ENCODE results near the gene ARRDC4. TPM values are rescaled to one million over a fixed set of nuclear protein-coding genes. Genes with fewer than 3 reads are reported as not detected.

ARRDC4 gene
- total and polyA plus RNA-seq, 2 of the 4 experiments (the other 2 are of a cell fraction): 5.3 to 9.1 TPM

- Histone ChIP-seq H2AK5ac (ENCODE audit: low read depth, low read length) (no peak overlapping the region), H3K9me3 (ENCODE audit: control insufficient read depth, insufficient read depth, low read length) (no peaks in the 10 kb centered on the region), H3K27ac (ENCODE audit: insufficient read depth, low read length) (no peak overlapping the region), H2AFZ (replicated peaks; ENCODE audit: low read length, poor library complexity) (no peak overlapping the region), H4K20me1 (ENCODE audit: insufficient read depth, low read length) (no peaks in the 10 kb centered on the region), H3K4me3 (ENCODE audit: insufficient read depth, low read depth, low read length) (no peak overlapping the region), H3K36me3 (ENCODE audit: control insufficient read depth, insufficient read depth, low read length) (no peaks in the 10 kb centered on the region), H2BK120ac (ENCODE audit: low read depth, low read length) (no peak overlapping the region), H2BK15ac (ENCODE audit: low read depth, low read length) (no peak overlapping the region), H3K4me2 (ENCODE audit: low read depth, low read length) (no peak overlapping the region), H3K4ac (ENCODE audit: low read depth, low read length) (no peak overlapping the region), H3K4me1 (ENCODE audit: control insufficient read depth, insufficient read depth, low read length) (no peaks in the 10 kb centered on the region), H3K18ac (ENCODE audit: low read depth, low read length) (no peak overlapping the region), H4K91ac (ENCODE audit: insufficient read depth, low read depth, low read length) (no peak overlapping the region), H3K27me3 (ENCODE audit: control insufficient read depth, insufficient read depth, low read length) (no peaks in the 10 kb centered on the region), H3K9ac (ENCODE audit: low read depth, low read length) (no peak overlapping the region), H2BK20ac (ENCODE audit: low read depth, low read length) (no peak overlapping the region), H3K23ac (ENCODE audit: low read depth, low read length) (no peak overlapping the region), H3K79me1 (ENCODE audit: low read depth in 1 of 2, low read length in 2 of 2) (no peaks in the 10 kb centered on the region), H3K56ac (ENCODE audit: extremely low read depth, insufficient read depth, low read length) (no peak overlapping the region), H2BK5ac (ENCODE audit: low read depth, low read length, poor library complexity, severe bottlenecking) (no peak overlapping the region), H3K14ac (replicated peaks; ENCODE audit: low read depth, low read length) (no peak overlapping the region), H3K9me1 (ENCODE audit: insufficient read depth, low read length) (no peaks in the 10 kb centered on the region), H4K5ac (ENCODE audit: low read depth, low read length) (no peak overlapping the region), H4K8ac (ENCODE audit: low read depth in 2 of 2, low read length in 2 of 2) (no peak overlapping the region), H2AK9ac (replicated peaks; ENCODE audit: low read depth, low read length, poor library complexity) (no peak overlapping the region)
- intact Hi-C loops (cut with micrococcal nuclease): no loop called here
- DNase-seq (no peak), ATAC-seq (ENCODE audit: low read depth) (no peak)
- dilution Hi-C loops (cut with HindIII; ENCODE audit: low sequenced_read_pairs, unreplicated experiment): no loop called here
- no TSS peak for BruUV-seq (replicated peaks)
- no CpG with 5 or more reads among the region's 6 CpGs for WGBS, 2 experiments (ENCODE audit: extremely low coverage in 2 of 2, insufficient read length in 1 of 2)
- TF ChIP-seq RFX5 (IDR thresholded peaks at IDR 0.05; ENCODE audit: low read depth, low read length) (no peak), ELK1 (IDR thresholded peaks at IDR 0.05; ENCODE audit: borderline replicate concordance, low read depth, low read length) (no peak), MAZ (IDR thresholded peaks at IDR 0.05; ENCODE audit: borderline replicate concordance, low read depth, low read length) (no peak), SMC3 (IDR thresholded peaks at IDR 0.05; ENCODE audit: low read depth, low read length) (no peak), CEBPB (IDR thresholded peaks at IDR 0.05; ENCODE audit: low read depth, low read length) (no peak), MXI1 (IDR thresholded peaks at IDR 0.05; ENCODE audit: borderline replicate concordance, low read depth, low read length) (no peak), CTCF (conservative IDR thresholded peaks at IDR 0.05; ENCODE audit: low read depth, low read length) (no peak)
- ChIA-PET POLR2A (ENCODE audit: unreplicated experiment) (no interaction called here), CTCF (no interaction called here)
- in situ Hi-C loops (cut with MboI; ENCODE audit: low sequenced_read_pairs): no loop called here
Measured at GRCh38 chr15:97953254-97953653, 7.2 kb upstream of the ARRDC4 start.

All from IMR-90 (cell line).